Endothelial cell of umbilical vein (primary cell): ENCODE results near the gene CD72. TPM values are rescaled to one million over a fixed set of nuclear protein-coding genes. Genes with fewer than 3 reads are reported as not detected.

ENCODE experiments used
- BruUV-seq: library from RNA; stranded (reverse); fragments of 400-500 nt; replicated peaks from 2 replicates; lab custom pipeline; 2021; lab: Mats Ljungman, UMichigan
- CTCF ChIA-PET: fragments of 300-600, 350-600 bp; sonication (Branson Sonifier 250); formaldehyde crosslinking; loops from one replicate; lab custom pipeline; 2021; ENCODE audit warnings: antibody characterized with exemption, inconsistent platforms; lab: Charles Lee
- POLR2A ChIA-PET: fragments of 300-600, 350-600 bp; sonication (Branson Sonifier 250); formaldehyde crosslinking; loops from one replicate; lab custom pipeline; 2021; ENCODE audit warnings: antibody characterized with exemption, inconsistent platforms; lab: Charles Lee
- DNase-seq: peaks from one replicate; pipeline ENCODE4 v3.0.0-alpha.2; 2011; ENCODE audit warnings: low read depth, low spot score
- FAIRE-seq: peaks from 2 replicates; lab custom pipeline; 2011; peaks lifted over from hg19 to GRCh38; lab: Jason Lieb, UNC
- H2AFZ ChIP-seq: 2 replicates; pipeline ENCODE4 v1.6.0; 2012; ENCODE audit warnings: low read depth, low read length, control low read depth, inconsistent platforms
- H3K27ac ChIP-seq: 2 replicates; pipeline ENCODE4 v1.5.1; 2011; ENCODE audit warnings: low read depth, mild to moderate bottlenecking, control low read depth, low read length, moderate library complexity; ENCODE audit not compliant: insufficient read depth
- H3K27me3 ChIP-seq, 2 experiments: 2 replicates each; pipeline versions ENCODE4 v1.6.0 to v1.6.1; 2011; ENCODE audit warnings: low read length in 2 of 2, mixed read lengths in 1 of 2; ENCODE audit not compliant: control insufficient read depth in 2 of 2, insufficient read depth in 2 of 2
- H3K36me3 ChIP-seq, 2 experiments: 2 replicates in 1 of 2; 3 replicates in 1 of 2; pipeline ENCODE4 v1.5.1; 2011; ENCODE audit warnings: low read length in 2 of 2, mild to moderate bottlenecking in 1 of 2, moderate library complexity in 1 of 2; ENCODE audit not compliant: control insufficient read depth in 2 of 2, insufficient read depth in 2 of 2; ENCODE audit errors: extremely low read depth in 1 of 2
- H3K4me1 ChIP-seq: 3 replicates; pipeline ENCODE4 v1.5.1; 2011; ENCODE audit warnings: mild to moderate bottlenecking, low read length; ENCODE audit not compliant: control insufficient read depth, insufficient read depth; ENCODE audit errors: extremely low read depth
- H3K4me2 ChIP-seq: 2 replicates; pipeline ENCODE4 v1.6.1; 2011; ENCODE audit warnings: low read length, control low read depth, mixed read lengths; ENCODE audit not compliant: insufficient read depth
- H3K4me3 ChIP-seq, 3 experiments: fragments of 200-600 bp in 1 of 3; sonication (generic), shearing (Covaris generic) in 1 of 3; replicated peaks in 1 of 3; 2 replicates each; pipeline ENCODE4 v1.5.1; 2011 to 2016; ENCODE audit warnings: control low read depth in 3 of 3, low read length in 3 of 3, mild to moderate bottlenecking in 2 of 3, inconsistent platforms in 1 of 3, low read depth in 1 of 3, moderate library complexity in 1 of 3; ENCODE audit not compliant: insufficient read depth in 1 of 3
- H3K79me2 ChIP-seq: 2 replicates; pipeline ENCODE4 v1.6.0; 2012; ENCODE audit warnings: low read length, inconsistent platforms; ENCODE audit not compliant: control insufficient read depth, insufficient read depth
- H3K9ac ChIP-seq: replicated peaks from 2 replicates; pipeline ENCODE3; 2011; ENCODE audit warnings: low read length, control low read depth; ENCODE audit not compliant: insufficient read depth; ENCODE audit errors: extremely low read depth
- H3K9me1 ChIP-seq: replicated peaks from 3 replicates; pipeline ENCODE4 v1.6.0; 2011; ENCODE audit warnings: mild to moderate bottlenecking, low read length; ENCODE audit not compliant: control insufficient read depth, insufficient read depth; ENCODE audit errors: extremely low read depth
- H3K9me3 ChIP-seq: replicated peaks from 2 replicates; pipeline ENCODE4 v1.5.1; 2012; ENCODE audit warnings: low read length, inconsistent platforms; ENCODE audit not compliant: control insufficient read depth, insufficient read depth
- H4K20me1 ChIP-seq: replicated peaks from 2 replicates; pipeline ENCODE3; 2011; ENCODE audit warnings: mild to moderate bottlenecking, low read length; ENCODE audit not compliant: control insufficient read depth, insufficient read depth; ENCODE audit errors: extremely low read depth
- JUN ChIP-seq: IDR thresholded peaks from 2 replicates; pipeline ENCODE4 v1.6.1; 2011; ENCODE audit warnings: borderline replicate concordance, low read depth; ENCODE audit not compliant: insufficient read length, insufficient read depth
- POLR2A ChIP-seq: IDR thresholded peaks from 2 replicates; pipeline ENCODE4 v1.6.1; 2012; ENCODE audit warnings: low read depth, mild to moderate bottlenecking, control low read depth, low read length
- dilution Hi-C: fragments of 300-500 bp; cut with MboI; formaldehyde crosslinking; loops from one replicate; pipeline ENCODE4 v1.15.0; 2019; ENCODE audit warnings: low sequenced_read_pairs; ENCODE audit not compliant: extremely low pct_ligation_motif_present
- intact Hi-C: fragments of 100-400 bp; cut with micrococcal nuclease; formaldehyde crosslinking; loops from one replicate; pipeline ENCODE4 v1.10.0; 2022
- polyA plus RNA-seq, 4 experiments: library from polyadenylated mRNA; depleted of rRNA in 3 of 4; stranded (reverse) in 3 of 4; unstranded in 1 of 4; fragments of >200 nt; gene quantifications; 2 replicates each; pipeline versions ENCODE4 v1.2.1 to v1.2.3, GENCODE V29; 2011 to 2012; ENCODE audit warnings: missing spikeins in 1 of 4
- total RNA-seq: library from RNA; stranded (reverse); gene quantifications from 2 replicates; pipeline ENCODE4 v1.2.3, GENCODE V29; 2021

Gene CD72
- total and polyA plus RNA-seq, 2 donors (not counting 3 experiments of a cell fraction or from before 2014, with no cell fraction given): 0.39 TPM; not detected in 1

DNA sequence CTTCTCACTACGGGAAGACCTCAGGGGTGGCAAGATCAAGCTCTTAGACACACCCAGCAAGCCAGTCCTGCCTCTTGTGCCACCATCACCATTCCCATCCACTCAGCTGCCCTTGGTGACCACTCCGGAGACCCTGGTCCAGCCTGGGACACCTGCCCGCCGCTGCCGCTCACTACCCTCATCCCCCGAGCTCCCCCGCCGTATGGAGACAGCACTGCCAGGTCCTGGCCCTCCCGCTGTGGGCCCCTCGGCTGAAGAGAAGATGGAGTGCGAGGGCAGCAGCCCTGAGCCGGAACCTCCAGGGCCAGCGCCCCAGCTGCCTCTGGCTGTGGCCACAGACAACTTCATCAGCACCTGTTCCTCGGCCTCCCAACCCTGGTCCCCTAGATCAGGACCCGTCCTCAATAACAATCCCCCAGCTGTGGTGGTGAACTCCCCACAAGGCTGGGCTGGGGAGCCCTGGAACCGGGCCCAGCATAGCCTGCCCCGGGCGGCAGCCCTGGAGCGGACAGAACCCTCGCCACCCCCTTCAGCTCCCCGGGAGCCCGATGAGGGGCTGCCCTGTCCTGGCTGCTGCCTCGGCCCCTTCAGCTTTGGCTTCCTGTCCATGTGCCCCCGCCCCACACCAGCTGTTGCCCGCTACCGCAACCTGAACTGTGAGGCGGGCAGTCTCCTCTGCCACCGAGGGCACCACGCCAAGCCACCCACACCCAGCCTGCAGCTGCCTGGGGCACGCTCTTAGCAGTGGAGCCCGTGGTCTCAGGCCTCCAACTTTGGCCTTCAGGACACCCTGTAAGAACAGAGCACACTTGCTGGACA lies 9.0 kb downstream of the CD72 start:
- Histone ChIP-seq H3K4me3 (no peak overlapping the region), H3K9me3 (no peaks in the 10 kb centered on the region), H3K79me2 (no peaks in the 10 kb centered on the region), H3K27me3 (peaks cover 2 to 6% of the 10 kb centered on the region in 2 experiments), H3K9me1 (no peaks in the 10 kb centered on the region), H3K4me1 (peaks cover 12% of the 10 kb centered on the region), H2AFZ (no peak overlapping the region), H3K27ac (no peak overlapping the region), H3K36me3 (peaks cover 3 to 14% of the 10 kb centered on the region in 2 experiments), H4K20me1 (no peaks in the 10 kb centered on the region), H3K9ac (no peak overlapping the region), H3K4me2 (no peak overlapping the region)
- FAIRE-seq (no peak), DNase-seq (no peak)
- CTCF ChIA-PET: no interaction called here
- POLR2A ChIA-PET: no interaction called here
- intact Hi-C loops: no loop called here
- TF ChIP-seq JUN (no peak), POLR2A (no peak)
- dilution Hi-C loops: no loop called here
- BruUV-seq: TSS peak; percentile 8

DNA sequence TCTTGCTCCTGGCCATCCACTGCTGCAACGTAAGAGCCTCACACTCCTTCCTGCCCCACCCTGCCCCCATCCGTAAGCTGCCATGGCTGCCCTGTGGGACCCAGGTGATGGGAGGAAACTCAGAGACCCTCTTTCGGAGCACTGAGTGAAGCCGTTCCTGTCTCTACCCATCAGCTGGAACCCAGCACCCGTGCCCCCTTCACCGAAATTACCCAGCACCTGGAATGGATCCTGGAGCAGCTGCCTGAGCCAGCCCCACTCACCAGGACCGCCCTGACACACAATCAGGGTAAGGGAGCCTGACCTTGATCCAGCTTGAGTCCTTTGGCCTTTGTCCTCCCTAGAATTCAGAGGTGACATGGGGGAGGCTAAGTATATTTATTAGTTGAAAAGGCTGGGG lies 10.0 kb downstream of the CD72 start:
- POLR2A ChIA-PET: no interaction called here

More for the DNA sequence above, 10.0 kb downstream of the CD72 start:
- DNase-seq (no peak), FAIRE-seq (no peak)
- intact Hi-C loops (no loop called here), dilution Hi-C loops (no loop called here)
- no peak overlapping the region for H2AFZ ChIP-seq
- CTCF ChIA-PET: interaction anchor here (0.9 kb wide), 1 partner anchor 8 kb away, joined by 4 read pairs; no protein-coding TSS in a partner anchor
- no peaks in the 10 kb centered on the region for H3K9me1 ChIP-seq
- H4K20me1 ChIP-seq: no peaks in the 10 kb centered on the region
- H3K9me3 ChIP-seq: no peaks in the 10 kb centered on the region
- H3K9ac ChIP-seq: no peak overlapping the region
- no peak overlapping the region for H3K4me2 ChIP-seq
- no peak for TF ChIP-seq POLR2A
- H3K36me3 ChIP-seq: peaks cover 3 to 14% of the 10 kb centered on the region in 2 experiments
- H3K27ac ChIP-seq: no peak overlapping the region
- H3K79me2 ChIP-seq: no peaks in the 10 kb centered on the region
- peaks cover 2 to 4% of the 10 kb centered on the region in 2 experiments for H3K27me3 ChIP-seq
- no peak overlapping the region for H3K4me3 ChIP-seq
- peaks cover 16% of the 10 kb centered on the region for H3K4me1 ChIP-seq
- no TSS peak for BruUV-seq
